DMS53 treated with DMSO at 0.1 percent for 48 hours (cell line): ENCODE results near the gene FSTL5.

Source experiments
- DNase-seq: peaks from one replicate; lab custom pipeline; 2025; ENCODE audit not compliant: unreplicated experiment; lab: John Stamatoyannopoulos, UW

FSTL5 gene

GRCh38 chr4:161948026-161948770 lies 215.6 kb downstream of the FSTL5 start:
- DNase-seq: no peak

GRCh38 chr4:161937596-161937995 lies 226.2 kb downstream of the FSTL5 start:
- no peak for DNase-seq

- DNase-seq: no peak
Observed at GRCh38 chr4:161936625-161937550, 226.9 kb downstream of the FSTL5 start.

GRCh38 chr4:161931089-161931488 lies 232.7 kb downstream of the FSTL5 start:
- no peak for DNase-seq

GRCh38 chr4:161929956-161930355 lies 233.8 kb downstream of the FSTL5 start:
- no peak for DNase-seq

- DNase-seq: peak; percentile 25
Observed at GRCh38 chr4:161926033-161926828, 237.6 kb downstream of the FSTL5 start.

- DNase-seq: no peak
Observed at GRCh38 chr4:161920304-161921052, 243.3 kb downstream of the FSTL5 start.

- no peak for DNase-seq
Observed at GRCh38 chr4:161919442-161920220, 244.2 kb downstream of the FSTL5 start.

GRCh38 chr4:161916035-161916434 lies 247.8 kb downstream of the FSTL5 start:
- no peak for DNase-seq

GRCh38 chr4:161907590-161907955 lies 256.2 kb downstream of the FSTL5 start:
- no peak for DNase-seq

GRCh38 chr4:161906836-161907589 lies 256.8 kb downstream of the FSTL5 start:
- DNase-seq: no peak

- no peak for DNase-seq
Observed at GRCh38 chr4:161900110-161900509, 263.7 kb downstream of the FSTL5 start.

GRCh38 chr4:161894493-161895167 lies 269.2 kb downstream of the FSTL5 start:
- DNase-seq: no peak

- peak; percentile 35 for DNase-seq
Observed at GRCh38 chr4:161894014-161894413, 269.8 kb downstream of the FSTL5 start.

- DNase-seq: no peak
Observed at GRCh38 chr4:161893566-161893965, 270.2 kb downstream of the FSTL5 start.

GRCh38 chr4:161892951-161893350 lies 270.8 kb downstream of the FSTL5 start:
- DNase-seq: peak; percentile 58

GRCh38 chr4:161883157-161883556 lies 280.6 kb downstream of the FSTL5 start:
- no peak for DNase-seq

GRCh38 chr4:161881370-161881769 lies 282.4 kb downstream of the FSTL5 start:
- DNase-seq: no peak

- no peak for DNase-seq
Observed at GRCh38 chr4:161869511-161869910, 294.3 kb downstream of the FSTL5 start.
